ENCODE results near the gene FOXO1. TPM values are rescaled to one million over a fixed set of nuclear protein-coding genes. Genes with fewer than 3 reads are reported as not detected.

FOXO1 gene
- total and polyA plus RNA-seq, 2 of the 13 experiments (the other 11 are each of a cell fraction or from before 2014, with no cell fraction given): 8.1 to 13.1 TPM

DNA sequence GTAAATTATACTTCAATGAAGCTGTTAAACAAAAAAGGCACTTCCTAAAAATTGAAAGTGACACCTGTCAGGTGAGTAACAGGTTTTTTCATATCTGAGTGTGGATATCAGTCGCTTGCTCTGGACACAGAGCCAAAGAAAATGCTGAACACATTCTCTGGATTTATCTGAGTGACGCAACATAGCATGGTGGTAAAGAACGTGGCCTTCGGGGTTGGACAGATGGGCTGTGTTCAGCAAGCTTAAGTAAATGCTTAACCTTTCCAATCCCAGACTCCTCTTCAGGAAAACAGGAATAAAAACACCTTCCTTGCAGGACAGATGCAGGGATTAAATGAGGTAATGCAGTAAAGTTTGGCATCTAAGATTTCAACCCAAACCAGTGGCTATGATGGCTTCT lies 132.0 kb downstream of the FOXO1 start (continued):
- TF ChIP-seq SAP130 (CRISPR knock-in tag; IDR thresholded peaks at IDR 0.05; ENCODE audit: low read depth) (peak; percentile 50; the same call in 1 of the 2 replicates), CBX1 (IDR thresholded peaks at IDR 0.05; ENCODE audit: low read depth) (no peak), ETV6 (CRISPR knock-in tag; conservative IDR thresholded peaks at IDR 0.05) (no peak), ZNF616 (CRISPR knock-in tag; IDR thresholded peaks at IDR 0.05; ENCODE audit: low read depth) (no peak), ELF3 (CRISPR knock-in tag; IDR thresholded peaks at IDR 0.05) (no peak)
- TF ChIP-seq, protein P1, sequence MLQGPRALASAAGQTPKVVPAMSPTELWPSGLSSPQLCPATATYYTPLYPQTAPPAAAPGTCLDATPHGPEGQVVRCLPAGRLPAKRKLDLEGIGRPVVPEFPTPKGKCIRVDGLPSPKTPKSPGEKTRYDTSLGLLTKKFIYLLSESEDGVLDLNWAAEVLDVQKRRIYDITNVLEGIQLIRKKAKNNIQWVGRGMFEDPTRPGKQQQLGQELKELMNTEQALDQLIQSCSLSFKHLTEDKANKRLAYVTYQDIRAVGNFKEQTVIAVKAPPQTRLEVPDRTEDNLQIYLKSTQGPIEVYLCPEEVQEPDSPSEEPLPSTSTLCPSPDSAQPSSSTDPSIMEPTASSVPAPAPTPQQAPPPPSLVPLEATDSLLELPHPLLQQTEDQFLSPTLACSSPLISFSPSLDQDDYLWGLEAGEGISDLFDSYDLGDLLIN (CRISPR knock-in tag; IDR thresholded peaks at IDR 0.05; ENCODE audit: borderline replicate concordance): no peak

DNA sequence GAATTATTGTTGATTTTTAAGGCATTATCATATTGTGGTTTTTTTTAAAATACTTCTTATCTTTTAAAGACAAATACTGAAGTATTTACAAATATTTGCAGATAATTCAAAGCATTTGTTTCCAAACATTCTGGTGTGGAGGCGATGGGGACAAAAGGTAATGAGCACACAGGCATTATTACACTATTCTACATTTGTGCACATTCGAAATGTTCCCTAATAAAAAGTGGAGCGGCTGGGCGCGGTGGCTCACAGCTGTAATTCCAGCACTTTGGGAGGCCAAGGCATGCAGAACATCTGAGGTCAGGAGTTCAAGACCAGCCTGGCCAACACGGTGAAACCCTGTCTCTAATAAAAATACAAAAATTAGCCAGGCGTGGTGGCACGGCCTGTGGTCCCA lies 133.4 kb downstream of the FOXO1 start:
- peaks cover 3% of the 10 kb centered on the region for H3K79me2 ChIP-seq (ENCODE audit: insufficient read depth, low read length)
- WGBS (ENCODE audit: low lambda C conversion rate): 87% methylated on average over 8 of the region's 8 CpGs
- POLR2A ChIA-PET: no interaction called here
- CTCF ChIA-PET (ENCODE audit: low intra/inter-chr PET ratio, low total read pairs): no interaction called here
- H3K4me3 ChIP-seq (replicated peaks in 1 of 3; ENCODE audit: insufficient read depth in 1 of 3, low read depth in 2 of 3, low read length in 3 of 3): no peak overlapping the region
- in situ Hi-C loops (cut with HindIII; ENCODE audit: extremely low pct_ligation_motif_present, low pct_unique_long_range_greater_than_20kb) (loop anchor here (10.0 kb wide), 1 partner anchor 242 kb away; the partner anchor contains the start of gene MRPS31), intact Hi-C loops (cut with micrococcal nuclease; ENCODE audit: unreplicated experiment) (no loop called here)
- no peak overlapping the region for H3K4me2 ChIP-seq (ENCODE audit: low read depth, low read length)
- no peak overlapping the region for H2AFZ ChIP-seq (ENCODE audit: low read length)
- H3K9me3 ChIP-seq (ENCODE audit: low read length): peaks cover 1% of the 10 kb centered on the region; the same call in 1 of the 2 replicates
- no peak overlapping the region for H3K27ac ChIP-seq (ENCODE audit: extremely low read length, insufficient read depth, low read length)
- ATAC-seq: no peak
- H3K36me3 ChIP-seq (replicated peaks in 1 of 2; ENCODE audit: control insufficient read depth in 1 of 2, insufficient read depth in 2 of 2, low read length in 2 of 2): no peaks in the 10 kb centered on the region; a peak in 1 of 5 replicates
- H4K20me1 ChIP-seq (ENCODE audit: insufficient read depth, low read length): no peaks in the 10 kb centered on the region
- H3K9ac ChIP-seq (ENCODE audit: insufficient read depth, low read depth, low read length): no peak overlapping the region
- H3K27me3 ChIP-seq (ENCODE audit: control insufficient read depth in 1 of 2, insufficient read depth in 2 of 2, low read length in 2 of 2): no peaks in the 10 kb centered on the region
- FAIRE-seq: no peak
- BruUV-seq (replicated peaks): no TSS peak
- TF ChIP-seq KAT8 (CRISPR knock-in tag; IDR thresholded peaks at IDR 0.05) (no peak), TSC22D2 (CRISPR knock-in tag; IDR thresholded peaks at IDR 0.05; ENCODE audit: borderline replicate concordance) (no peak), ZNF619 (CRISPR knock-in tag; IDR thresholded peaks at IDR 0.05) (no peak), ZSCAN29 (CRISPR knock-in tag; conservative IDR thresholded peaks at IDR 0.05) (no peak), KLF16 (CRISPR knock-in tag; IDR thresholded peaks at IDR 0.05) (no peak), ZNF616 (CRISPR knock-in tag; IDR thresholded peaks at IDR 0.05; ENCODE audit: low read depth) (no peak), TEAD3 (CRISPR knock-in tag; optimal IDR thresholded peaks at IDR 0.05; ENCODE audit: borderline replicate concordance) (no peak), RORA (CRISPR knock-in tag; IDR thresholded peaks at IDR 0.05) (no peak), MTERF4 (CRISPR knock-in tag; IDR thresholded peaks at IDR 0.05) (no peak)
- TF ChIP-seq, protein P2, sequence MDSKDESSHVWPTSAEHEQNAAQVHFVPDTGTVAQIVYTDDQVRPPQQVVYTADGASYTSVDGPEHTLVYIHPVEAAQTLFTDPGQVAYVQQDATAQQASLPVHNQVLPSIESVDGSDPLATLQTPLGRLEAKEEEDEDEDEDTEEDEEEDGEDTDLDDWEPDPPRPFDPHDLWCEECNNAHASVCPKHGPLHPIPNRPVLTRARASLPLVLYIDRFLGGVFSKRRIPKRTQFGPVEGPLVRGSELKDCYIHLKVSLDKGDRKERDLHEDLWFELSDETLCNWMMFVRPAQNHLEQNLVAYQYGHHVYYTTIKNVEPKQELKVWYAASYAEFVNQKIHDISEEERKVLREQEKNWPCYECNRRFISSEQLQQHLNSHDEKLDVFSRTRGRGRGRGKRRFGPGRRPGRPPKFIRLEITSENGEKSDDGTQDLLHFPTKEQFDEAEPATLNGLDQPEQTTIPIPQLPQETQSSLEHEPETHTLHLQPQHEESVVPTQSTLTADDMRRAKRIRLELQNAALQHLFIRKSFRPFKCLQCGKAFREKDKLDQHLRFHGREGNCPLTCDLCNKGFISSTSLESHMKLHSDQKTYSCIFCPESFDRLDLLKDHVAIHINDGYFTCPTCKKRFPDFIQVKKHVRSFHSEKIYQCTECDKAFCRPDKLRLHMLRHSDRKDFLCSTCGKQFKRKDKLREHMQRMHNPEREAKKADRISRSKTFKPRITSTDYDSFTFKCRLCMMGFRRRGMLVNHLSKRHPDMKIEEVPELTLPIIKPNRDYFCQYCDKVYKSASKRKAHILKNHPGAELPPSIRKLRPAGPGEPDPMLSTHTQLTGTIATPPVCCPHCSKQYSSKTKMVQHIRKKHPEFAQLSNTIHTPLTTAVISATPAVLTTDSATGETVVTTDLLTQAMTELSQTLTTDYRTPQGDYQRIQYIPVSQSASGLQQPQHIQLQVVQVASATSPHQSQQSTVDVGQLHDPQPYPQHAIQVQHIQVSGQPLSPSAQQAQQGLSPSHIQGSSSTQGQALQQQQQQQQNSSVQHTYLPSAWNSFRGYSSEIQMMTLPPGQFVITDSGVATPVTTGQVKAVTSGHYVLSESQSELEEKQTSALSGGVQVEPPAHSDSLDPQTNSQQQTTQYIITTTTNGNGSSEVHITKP (CRISPR knock-in tag; IDR thresholded peaks at IDR 0.05; ENCODE audit: low read depth): no peak
- no peak for DNase-seq (ENCODE audit: low spot score)
- H3K4me1 ChIP-seq (ENCODE audit: insufficient read depth, low read length): peaks cover 44% of the 10 kb centered on the region
